HCEC 1CT (cell line): ENCODE data around the gene IDNK.
"Not testable (repeated sequence)": the region's sequence is repeated elsewhere in the genome, so short reads cannot be mapped to it uniquely, and the experiment has no call there.

Source experiments
- DNase-seq: peaks from one replicate; pipeline ENCODE4 v3.0.0-alpha.2; 2017

IDNK gene

DNA sequence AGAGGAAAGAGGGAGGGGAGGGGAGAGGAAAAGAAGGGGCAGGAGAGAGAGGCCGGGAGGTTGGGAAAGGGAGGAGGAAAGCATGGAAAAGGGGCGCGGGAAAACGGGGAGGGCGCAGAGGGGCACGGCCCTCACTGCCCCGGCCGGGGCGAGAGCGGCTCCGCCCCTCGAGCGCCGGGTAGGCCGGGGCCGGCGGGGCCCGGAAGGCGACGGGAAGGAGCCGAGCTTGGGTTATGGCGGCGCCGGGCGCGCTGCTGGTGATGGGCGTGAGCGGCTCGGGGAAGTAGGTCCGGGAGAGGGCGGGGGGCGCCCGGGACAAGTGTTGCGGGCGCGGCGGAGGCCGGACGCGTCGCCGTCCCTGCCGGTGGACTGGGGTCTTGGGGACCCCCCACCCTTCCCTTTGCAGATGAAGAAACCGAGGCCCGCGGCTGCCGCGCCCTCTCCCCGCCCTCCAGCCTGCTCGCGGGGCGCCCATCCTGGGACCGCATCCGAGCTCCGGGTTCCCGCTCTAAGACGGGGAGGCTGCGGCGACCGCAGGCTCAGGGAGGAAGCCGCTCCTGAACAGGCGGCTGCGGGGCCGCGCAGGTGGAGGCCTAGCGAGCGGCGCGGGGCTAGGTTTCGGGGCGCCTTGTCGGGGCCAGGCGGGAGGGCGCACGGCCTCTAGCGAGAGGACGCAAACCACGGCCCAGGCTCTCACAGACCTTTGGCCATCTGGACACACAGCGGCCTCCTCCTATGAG lies at the start of gene IDNK:
Gene IDNK (plus strand): TSS at position 205 of the 740 bp plus-strand sequence. CDS start 29 bp downstream, at position 234.
- DNase-seq = peak; percentile 56

DNA sequence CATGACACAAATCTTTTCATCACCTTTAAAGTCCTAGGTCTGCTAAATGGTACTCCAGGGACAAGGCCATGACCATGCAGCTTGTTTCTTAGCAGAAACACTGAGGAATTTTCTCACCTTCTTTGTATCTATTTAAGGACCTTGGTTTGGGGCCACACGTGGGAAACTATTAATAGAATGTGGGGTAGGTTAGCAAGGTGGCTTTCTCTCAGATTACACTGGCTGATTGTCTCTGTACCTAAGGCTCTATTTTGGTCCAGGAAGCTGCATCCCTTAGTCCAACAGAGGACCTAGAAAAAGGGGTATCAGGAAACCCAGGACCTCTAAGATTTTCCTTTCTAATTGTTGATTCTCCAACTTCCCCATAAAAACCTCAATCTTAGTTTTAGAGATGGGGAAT lies 48.5 kb upstream of the IDNK start:
- no peak for DNase-seq

DNA sequence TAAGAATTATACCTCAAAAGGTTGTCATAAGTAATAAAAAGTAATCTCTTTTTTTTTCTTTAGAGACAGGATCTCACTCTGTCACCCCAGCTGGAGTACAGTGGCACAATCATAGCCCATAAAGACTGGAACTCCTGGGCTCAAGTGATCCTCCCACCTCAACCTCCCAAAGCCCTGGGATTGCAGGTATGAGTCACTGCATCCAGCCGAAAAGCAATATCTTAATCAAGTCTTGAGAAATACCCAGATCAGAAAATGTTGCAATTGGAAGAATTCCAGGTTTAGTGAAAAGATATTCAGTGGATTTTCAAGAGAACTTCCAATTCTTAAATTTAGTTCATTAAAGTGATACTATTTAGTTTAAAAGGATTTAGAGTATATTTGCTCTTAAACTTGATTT lies 40.9 kb upstream of the IDNK start:
- no peak for DNase-seq

DNA sequence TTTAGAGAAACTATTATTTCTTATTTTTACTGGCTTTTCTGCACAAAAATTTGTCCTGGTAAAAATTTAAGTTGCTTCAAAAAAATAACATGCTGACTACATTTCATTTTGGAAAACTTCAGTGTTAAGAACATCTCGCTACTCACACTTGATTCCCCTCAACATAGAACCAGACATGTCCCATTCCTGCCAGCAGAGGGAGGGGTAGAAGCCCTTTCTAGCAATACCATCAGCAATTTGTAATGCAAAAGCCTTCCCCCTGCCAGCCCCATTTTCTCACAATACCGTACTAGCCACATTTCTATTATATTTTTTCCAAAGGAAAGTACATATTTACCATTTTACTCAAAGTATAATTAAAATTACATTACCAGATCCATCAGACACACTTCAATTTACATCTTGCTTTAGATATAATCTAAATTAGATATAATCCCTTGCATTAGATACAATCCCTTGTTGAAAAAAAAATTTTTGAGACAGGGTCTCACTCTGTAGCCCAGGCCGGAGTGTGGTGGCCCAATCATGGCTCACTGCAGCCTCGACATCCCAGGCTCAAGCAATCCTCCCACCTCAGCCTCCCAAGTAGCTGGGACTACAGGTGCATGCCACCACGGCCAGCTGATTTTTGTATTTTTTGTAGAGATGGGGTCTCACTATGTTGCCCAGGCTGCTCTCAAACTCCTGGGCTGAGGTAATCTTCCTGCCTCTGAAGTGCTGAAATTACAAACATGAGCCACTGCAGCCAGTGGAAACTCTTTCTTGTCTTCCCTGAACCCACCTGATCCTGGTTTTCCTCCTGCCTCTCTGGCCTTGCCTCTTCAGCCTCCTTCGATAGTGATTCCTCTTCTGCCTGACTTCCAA lies 39.6 kb upstream of the IDNK start:
- peak; percentile 21 for DNase-seq

DNA sequence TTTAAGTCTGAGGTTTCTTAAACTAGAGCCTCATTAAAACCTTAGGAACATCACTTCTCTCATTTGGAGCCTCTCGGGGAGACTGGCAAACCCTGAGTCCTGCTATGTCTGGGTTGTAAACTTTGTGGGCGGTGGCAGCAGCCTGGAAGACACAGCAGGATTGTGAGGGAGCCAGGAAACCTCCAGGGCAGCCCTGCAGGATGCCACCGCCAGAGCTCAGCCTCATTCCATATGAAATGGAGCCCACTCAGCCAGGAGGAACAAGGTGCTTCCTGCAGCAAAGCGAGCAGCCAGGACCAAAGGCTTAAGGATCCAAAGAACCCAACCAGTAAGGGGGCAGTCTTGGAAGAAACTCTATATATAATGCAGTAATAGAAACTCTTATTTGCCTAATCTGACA lies 37.9 kb upstream of the IDNK start:
- DNase-seq = no peak

DNA sequence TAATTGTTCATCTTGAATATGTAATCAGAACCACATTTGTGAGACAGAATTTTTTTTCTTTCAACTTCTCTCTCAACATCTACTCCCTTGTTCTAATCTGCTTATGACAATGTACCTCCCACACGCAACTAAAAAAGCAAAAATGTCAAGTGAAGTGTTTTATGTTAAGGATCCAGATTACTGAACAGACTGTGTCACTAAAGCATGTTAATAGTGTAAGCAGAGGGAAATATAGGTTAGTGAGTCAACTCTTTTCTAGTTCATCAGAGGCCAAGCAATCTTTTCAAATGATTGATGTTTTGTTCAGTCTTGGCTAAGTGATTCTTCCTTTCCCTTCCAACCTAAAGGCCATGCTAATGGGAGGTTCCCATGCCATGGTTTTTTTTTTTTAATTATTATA lies 34.7 kb upstream of the IDNK start:
- DNase-seq = no peak

DNA sequence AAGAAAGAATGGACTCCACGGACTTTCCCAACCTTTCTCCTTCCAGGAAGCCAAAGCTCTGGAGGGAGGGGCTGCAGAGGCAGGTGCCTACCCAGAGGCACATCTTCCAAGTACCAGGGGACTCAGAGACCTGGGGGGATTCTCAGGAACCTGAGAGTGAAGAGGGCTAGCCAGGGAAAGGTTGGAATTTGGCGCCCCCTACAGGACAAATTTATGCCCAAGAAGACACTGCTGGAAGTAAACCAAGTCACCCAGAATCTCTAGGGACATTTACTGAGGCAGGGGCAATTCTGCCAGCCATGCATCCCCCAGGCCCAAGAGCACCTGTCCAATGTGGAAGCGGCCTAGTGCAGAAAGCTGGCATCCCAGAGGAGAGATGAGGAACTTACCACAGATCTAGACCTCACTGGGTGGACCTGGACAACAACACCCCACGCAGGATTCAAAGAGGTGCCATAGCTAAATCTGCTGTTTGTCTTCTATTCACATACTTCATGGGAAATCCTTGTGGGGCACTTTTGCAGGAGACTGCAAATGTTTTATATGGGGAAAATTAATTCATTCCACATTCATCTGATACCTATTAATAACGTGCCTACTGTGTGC lies 25.9 kb upstream of the IDNK start:
- DNase-seq = no peak

DNA sequence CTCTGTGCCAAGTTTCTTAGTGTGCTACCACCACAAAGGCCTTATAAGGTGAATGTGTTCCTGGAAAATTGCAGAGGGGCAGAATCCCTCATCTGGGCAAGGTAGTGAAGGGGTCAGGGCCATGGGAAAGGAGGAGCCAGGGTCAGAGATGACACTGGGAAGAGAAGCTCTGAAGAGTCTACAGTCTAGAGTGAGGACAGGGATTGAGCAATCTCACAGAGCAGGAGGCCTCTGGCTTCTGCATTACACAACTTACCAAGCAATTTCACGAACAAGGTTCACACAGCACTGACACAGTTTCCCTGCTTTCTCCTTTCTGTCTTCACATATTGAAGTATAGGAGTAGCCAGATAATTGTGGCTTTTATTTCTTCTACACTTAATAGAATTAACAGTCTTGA lies 24.5 kb upstream of the IDNK start:
- no peak for DNase-seq

DNA sequence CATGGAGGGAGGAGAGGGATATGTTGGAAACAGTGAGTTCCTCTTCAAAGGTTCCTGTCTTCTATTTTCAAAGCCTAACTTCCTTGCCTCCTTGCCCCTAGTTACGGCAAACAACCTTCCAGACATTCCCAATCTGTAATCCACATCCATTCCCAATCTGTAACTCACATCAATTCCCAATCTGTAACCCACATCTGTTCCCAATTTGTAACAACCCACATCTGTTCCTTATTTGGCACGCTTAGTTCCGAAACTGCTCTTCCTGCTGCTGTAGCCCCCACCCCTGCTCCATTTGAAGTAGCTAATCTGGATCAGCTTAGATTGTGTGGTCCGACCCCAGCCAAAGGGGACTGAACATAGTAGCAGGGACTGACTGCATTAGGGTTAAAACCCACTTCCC lies 23.9 kb upstream of the IDNK start:
- DNase-seq = no peak

DNA sequence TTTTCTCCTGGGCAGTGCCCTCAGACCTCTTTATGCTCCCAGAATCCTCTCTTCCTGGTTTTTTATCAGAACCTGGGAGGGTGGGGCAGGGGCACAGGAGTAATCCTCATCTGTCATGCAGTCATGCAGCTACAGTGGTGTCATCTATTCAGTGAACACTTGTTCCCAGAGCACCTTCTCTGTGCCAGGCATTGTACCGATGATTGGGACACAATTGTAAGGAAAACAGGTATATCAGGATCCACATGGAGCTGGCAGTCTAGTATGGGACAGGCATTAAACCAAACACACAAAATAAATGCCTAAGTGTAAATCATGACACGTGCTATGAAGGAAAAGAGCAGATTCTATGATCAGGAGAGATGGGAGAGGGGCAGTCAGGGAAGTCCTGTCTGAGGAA lies 21.5 kb upstream of the IDNK start:
- no peak for DNase-seq

DNA sequence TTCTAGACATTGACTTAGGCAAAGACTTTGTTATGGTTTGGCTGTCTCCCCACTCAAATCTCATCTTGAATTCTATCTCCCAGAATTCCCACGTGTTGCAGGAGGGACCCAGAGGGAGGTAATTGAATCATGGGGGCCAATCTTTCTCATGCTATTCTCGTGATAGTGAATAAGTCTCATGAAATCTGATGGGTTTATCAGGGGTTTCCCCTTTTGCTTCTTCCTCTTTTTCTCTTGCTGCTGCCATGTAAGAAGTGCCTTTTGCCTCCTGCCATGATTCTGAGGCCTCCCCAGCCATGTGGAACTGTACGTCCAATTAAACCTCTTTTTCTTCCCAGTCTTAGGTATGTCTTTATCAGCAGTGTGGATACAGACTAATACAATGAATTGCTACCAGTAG lies 15.3 kb upstream of the IDNK start:
- not testable (repeated sequence) for DNase-seq

DNA sequence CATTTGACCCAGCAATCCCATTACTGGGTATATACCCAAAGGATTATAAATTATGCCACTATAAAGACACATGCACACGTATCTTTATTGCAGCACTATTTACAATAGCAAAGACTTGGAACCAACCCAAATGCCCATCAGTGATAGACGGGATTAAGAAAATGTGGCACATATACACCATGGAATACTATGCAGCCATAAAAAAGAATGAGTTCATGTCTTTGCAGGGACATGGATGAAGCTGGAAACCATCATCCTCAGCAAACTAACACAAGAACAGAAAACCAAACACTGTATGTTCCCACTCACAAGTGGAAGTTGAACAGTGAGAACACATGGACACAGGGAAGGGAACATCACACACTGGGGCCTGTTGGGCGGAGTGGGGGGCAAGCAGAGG lies 9.6 kb upstream of the IDNK start:
- not testable (repeated sequence) for DNase-seq

DNA sequence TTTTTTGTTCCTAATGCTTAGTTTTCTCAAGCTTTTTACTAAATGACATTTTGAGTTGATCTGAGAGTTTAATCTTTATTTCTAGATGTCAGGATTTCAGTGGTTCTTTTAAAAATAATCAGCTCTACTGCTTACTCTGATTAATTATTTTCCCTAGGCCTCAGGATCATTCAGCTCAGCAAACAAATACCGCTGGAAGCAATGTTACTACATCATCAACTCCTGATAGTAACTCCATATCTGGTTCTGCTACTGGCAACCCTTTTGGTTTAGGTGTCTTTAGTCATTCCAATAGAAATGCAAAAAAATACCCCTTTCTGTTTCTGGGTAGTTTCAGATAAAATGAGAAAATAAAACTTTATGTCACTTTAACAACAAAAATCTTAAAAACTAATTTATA lies 5.6 kb upstream of the IDNK start:
- no peak for DNase-seq

DNA sequence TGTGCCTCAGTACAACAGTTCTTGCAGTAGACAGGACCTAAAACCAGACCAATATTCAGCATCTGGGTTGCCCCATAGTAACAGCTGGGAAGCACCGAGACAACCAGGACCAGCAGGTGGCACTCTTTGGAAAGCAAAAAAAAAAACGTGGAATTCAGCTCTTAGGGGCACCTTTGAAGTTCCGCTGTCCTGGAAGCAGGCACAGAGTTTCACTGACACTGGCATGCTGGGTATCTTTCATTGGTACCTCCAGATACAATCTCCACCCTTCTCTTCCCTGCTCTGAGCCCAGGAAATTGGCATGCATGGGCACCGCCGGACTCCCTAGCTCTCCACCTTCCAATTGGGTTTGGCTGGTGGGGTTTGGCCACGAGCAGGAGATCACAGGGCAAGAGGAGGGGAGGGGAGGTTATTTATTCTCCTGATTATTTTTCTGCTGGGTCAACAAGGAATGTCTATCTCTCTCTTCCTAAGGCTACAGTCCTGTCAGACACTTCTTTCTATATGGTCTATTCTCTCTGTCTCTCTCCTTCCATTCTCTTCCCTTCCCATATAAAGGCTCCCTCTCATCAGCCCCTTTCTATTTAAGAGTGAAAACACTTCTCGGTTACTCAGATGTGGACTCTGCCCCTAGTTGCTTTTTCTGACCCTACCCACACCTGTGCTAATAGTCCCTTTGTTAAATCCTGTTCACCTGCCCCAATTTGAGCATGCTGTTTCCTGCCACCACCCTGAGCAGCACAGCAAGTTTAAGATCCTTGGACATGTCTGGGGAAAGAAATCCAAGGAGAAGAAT lies 1.9 kb upstream of the IDNK start:
- DNase-seq = peak; percentile 48

DNA sequence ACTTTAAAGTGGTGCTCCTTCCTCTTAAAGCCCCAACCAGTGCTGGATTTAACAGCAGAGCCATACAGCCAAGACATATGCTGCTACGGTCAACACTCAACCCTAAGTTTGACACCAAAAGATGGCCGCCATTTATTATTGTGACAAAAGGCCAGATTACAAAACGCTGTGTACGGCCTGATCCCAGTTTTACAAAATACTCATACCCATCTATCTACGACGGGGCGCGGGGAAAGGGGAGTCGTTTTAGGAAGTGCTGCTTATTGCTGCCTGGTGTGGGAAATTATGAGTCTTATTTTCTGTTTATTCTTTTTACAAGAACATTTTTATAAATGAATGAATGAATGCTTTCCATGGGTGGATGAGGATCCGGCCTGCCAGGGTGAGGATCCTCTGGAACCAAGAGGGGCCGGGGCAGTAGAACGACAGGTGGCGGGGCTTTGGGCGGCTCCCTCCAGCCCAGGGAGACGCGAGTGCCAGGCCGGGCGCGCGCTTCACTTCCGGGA lies 457 bp upstream of the IDNK start:
- DNase-seq = no peak

DNA sequence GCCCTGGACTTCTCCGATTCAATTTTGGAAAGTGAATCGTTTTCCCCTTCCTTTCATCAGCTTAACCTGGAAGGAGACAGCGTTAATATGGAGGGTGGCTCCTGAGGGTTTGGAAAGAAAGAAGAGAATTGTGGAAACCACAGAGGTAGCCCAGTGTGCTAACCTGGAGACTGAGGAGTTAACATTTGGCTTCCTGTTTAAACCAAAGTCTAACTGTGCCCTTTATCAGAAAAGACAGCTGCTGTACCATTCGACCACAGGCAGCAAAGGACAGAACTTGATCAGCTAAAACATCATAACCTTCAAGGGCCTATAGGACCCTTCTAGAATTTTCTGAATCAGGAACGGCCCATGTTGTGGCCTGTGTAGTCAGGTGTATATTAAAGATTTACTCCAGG lies 735 bp downstream of the IDNK start:
- no peak for DNase-seq

DNA sequence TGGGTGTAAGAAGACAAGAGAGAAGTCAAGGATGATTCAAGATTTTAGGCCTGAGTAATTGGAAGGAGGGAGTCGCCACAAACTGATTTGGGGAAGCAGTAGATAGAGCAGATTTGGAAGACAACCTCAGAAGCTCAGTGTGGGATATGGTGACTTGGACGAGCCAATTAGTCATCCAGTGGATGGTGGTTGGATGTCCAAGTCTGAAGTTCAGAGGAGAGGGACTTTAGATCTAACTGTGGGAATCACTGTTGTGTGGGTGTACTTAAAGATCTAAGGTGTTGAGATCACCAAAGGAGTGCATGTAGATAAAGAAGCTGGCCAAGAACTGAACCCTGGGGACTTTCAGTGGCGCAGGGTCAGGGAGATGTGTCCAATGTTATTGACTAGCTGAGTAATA lies 2.2 kb downstream of the IDNK start:
- DNase-seq = no peak

DNA sequence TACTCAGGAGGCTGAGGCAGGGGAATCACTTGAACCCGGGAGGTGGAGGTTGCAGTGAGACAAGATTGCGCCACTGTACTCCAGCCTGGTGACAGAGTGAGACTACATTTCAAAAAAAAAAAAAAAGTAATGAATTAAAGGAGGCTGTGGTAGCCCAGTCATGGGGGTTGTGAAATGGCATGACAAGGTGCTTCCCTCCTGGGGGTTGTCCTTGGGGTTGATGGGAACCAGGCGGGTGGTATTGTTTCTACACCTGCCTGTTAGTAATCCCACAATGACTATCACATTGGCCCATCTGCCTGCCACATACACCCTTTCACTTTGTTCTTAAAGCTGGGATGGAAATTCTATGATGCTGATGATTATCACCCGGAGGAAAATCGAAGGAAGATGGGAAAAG lies 5.6 kb downstream of the IDNK start:
- no peak for DNase-seq

DNA sequence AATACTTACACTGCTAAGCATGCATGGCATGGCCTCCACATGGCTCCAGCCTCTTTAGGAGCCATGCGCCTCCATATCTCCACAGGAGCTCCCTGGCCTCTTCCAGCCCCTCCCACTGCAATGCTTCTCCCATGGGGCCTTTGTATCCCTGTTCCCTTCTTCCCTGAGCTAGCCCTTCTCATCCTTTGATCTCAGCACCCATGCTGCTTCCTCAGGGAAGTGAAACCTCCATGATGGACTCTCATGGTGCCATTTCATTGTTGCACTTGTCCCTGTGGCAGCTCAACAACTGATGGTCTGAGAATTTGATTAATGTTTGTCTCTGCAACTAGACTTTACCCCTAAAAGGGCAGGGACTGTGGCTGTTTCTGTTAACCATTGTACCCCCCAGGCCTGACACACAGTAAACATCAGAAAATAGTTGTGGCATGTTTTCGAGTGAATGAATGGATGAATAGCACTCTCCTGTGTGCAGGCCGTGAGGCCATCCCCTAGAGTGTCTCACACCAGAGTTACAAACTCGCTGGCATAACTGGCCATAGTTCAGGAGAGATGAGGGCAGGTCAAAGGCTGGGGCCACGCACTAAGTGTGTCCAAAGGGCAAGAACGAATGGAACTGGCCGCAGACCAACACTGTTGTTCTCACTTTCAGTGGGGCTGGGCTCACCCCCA lies 6.6 kb downstream of the IDNK start:
- DNase-seq = no peak

DNA sequence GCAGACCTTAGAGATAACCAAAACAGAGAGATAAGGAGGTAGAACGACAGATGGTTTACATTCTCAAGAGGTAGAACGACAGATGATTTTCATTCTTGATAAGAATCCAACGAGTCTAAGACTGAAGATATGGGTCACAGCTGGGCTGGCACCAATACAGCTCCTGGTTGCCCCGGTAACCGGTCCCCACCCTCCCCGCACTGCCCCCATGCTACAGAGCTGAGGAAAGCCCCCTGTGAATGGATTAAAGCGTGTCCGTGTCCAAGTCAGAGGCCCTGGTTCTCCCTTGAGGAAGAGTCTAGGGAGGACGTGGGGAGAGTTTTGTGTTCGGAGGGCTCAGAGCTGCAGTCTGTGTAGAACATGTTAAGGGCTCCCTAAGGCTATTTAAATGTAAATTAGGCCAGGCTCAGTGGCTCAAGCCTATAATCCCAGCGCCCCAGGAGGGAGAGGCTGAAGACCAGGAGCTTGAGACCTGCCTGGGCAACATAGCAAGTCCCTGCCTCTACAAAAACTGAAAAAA lies 8.1 kb downstream of the IDNK start:
- DNase-seq = no peak

DNA sequence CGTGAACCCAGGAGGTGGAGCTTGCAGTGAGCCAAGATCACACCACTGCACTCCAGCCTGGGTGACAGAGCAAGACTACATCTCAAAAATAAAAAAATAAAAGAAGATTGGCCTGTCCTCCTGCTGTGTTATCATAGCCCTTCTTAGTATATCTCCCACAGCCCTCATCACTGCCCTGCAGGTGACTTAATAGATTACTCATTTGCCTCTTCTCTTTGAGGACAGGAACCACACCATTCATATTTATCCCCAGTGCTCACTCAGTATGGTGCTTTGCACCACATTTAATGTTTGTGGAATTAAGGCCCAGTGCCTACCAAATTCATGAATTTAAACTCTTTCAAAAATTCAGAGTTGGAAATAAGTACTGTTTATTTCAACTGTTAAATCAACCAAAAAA lies 10.3 kb downstream of the IDNK start:
- no peak for DNase-seq

DNA sequence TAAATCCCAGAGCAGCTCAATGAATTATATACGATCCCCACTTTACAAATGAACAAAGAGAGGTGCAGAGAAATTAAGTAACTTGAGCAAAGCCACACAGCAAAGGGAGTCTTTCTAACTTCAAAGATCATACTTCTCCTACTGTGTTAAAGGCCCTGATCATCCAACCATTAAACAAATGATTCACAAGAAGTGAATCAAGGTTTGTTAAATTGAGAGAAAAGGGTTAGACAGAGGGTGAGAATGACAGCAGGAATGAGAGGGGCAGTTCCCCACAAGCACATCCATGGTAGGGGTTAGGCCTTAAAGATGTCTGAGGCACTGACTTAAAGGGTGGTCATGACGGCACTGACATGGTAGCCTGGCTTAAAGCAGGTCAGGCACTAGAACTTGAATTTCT lies 10.7 kb downstream of the IDNK start:
- no peak for DNase-seq
